ENCODE measurements around the gene LCE3D.
"Not testable (repeated sequence)": the region's sequence is repeated elsewhere in the genome, so short reads cannot be mapped to it uniquely, and the experiment has no call there.

Gene LCE3D

DNA sequence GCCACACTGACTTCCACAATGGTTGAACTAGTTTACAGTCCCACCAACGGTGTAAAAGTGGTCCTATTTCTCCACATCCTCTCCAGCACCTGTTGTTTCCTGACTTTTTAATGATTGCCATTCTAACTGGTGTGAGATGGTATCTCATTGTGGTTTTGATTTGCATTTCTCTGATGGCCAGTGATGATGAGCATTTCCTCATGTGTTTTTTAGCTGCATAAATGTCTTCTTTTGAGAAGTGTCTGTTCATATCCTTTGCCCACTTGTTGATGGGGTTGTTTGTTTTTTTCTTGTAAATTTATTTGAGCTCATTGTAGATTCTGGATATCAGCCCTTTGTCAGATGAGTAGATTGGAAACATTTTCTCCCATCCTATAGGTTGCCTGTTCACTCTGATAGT, 32.0 kb downstream of the LCE3D start:
- not testable (repeated sequence) for H3K4me3 Mint-ChIP-seq; H3K4me1 Mint-ChIP-seq (ENCODE audit: low read depth); H3K36me3 Mint-ChIP-seq (ENCODE audit: low read depth); H3K27ac Mint-ChIP-seq; DNase-seq; H3K9me3 Mint-ChIP-seq
- peaks cover 23% of the 10 kb centered on the region for H3K27me3 Mint-ChIP-seq

GRCh38 chr1:152546704-152547103, 33.6 kb downstream of the LCE3D start:
- no peaks in the 10 kb centered on the region for H3K36me3 Mint-ChIP-seq (ENCODE audit: low read depth)
- DNase-seq = no peak
- peaks cover 25% of the 10 kb centered on the region for H3K27me3 Mint-ChIP-seq
- H3K4me1 Mint-ChIP-seq (ENCODE audit: low read depth) = no peaks in the 10 kb centered on the region
- no peak overlapping the region for H3K4me3 Mint-ChIP-seq
- H3K27ac Mint-ChIP-seq = no peak overlapping the region
- H3K9me3 Mint-ChIP-seq = peaks cover 2% of the 10 kb centered on the region

GRCh38 chr1:152543820-152544219, 36.5 kb downstream of the LCE3D start:
- H3K27me3 Mint-ChIP-seq = peaks cover 41% of the 10 kb centered on the region
- no peak for DNase-seq
- no peak overlapping the region for H3K4me3 Mint-ChIP-seq

GRCh38 chr1:152539901-152540300, 40.4 kb downstream of the LCE3D start:
- H3K27ac Mint-ChIP-seq = no peak overlapping the region
- H3K4me1 Mint-ChIP-seq (ENCODE audit: low read depth) = no peaks in the 10 kb centered on the region
- H3K4me3 Mint-ChIP-seq = no peak overlapping the region
- no peaks in the 10 kb centered on the region for H3K9me3 Mint-ChIP-seq
- no peak for DNase-seq
- no peaks in the 10 kb centered on the region for H3K36me3 Mint-ChIP-seq (ENCODE audit: low read depth)
- peaks cover 57% of the 10 kb centered on the region for H3K27me3 Mint-ChIP-seq

More at GRCh38 chr1:152543820-152544219, 36.5 kb downstream of the LCE3D start:
- no peaks in the 10 kb centered on the region for H3K4me1 Mint-ChIP-seq (ENCODE audit: low read depth)
- H3K36me3 Mint-ChIP-seq (ENCODE audit: low read depth) = no peaks in the 10 kb centered on the region
- H3K9me3 Mint-ChIP-seq = peaks cover 2% of the 10 kb centered on the region
- H3K27ac Mint-ChIP-seq = no peak overlapping the region

DNA sequence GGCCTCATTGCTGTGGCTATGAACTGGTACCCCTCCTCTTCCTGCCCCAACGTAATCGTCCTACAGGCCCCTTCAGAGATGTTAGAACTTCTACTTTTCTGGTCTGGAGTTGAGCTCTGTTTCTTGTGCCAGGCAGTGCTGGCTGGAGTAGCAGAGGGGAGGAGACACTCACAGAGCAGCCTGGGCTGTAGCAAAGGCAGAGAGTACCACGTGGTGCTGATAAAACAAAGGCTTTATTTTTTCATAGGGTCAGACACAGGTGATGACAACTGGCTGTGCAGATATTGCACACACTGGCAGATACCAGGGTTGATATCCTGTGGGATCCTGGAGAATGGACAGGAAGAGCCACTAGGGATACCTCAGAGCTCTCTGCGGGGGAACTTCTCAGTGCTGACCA, 42.8 kb downstream of the LCE3D start:
- H3K4me3 Mint-ChIP-seq = no peak overlapping the region
- no peaks in the 10 kb centered on the region for H3K9me3 Mint-ChIP-seq
- H3K4me1 Mint-ChIP-seq (ENCODE audit: low read depth) = no peaks in the 10 kb centered on the region
- no peaks in the 10 kb centered on the region for H3K36me3 Mint-ChIP-seq (ENCODE audit: low read depth)
- DNase-seq = no peak
- H3K27me3 Mint-ChIP-seq = peaks cover 55% of the 10 kb centered on the region
- no peak overlapping the region for H3K27ac Mint-ChIP-seq

GRCh38 chr1:152535774-152536173, 44.5 kb downstream of the LCE3D start:
- H3K27me3 Mint-ChIP-seq = peaks cover 54% of the 10 kb centered on the region
- H3K36me3 Mint-ChIP-seq (ENCODE audit: low read depth) = no peaks in the 10 kb centered on the region
- H3K4me1 Mint-ChIP-seq (ENCODE audit: low read depth) = no peaks in the 10 kb centered on the region
- no peak for DNase-seq
- H3K4me3 Mint-ChIP-seq = no peak overlapping the region
- no peak overlapping the region for H3K27ac Mint-ChIP-seq
- H3K9me3 Mint-ChIP-seq = no peaks in the 10 kb centered on the region

- Mint-ChIP-seq H3K36me3 (ENCODE audit: low read depth) (no peaks in the 10 kb centered on the region), H3K27ac (no peak overlapping the region), H3K4me1 (ENCODE audit: low read depth) (no peaks in the 10 kb centered on the region), H3K27me3 (peaks cover 49% of the 10 kb centered on the region), H3K4me3 (no peak overlapping the region), H3K9me3 (no peaks in the 10 kb centered on the region)
- DNase-seq = no peak
Observed at GRCh38 chr1:152533327-152533938, 46.9 kb downstream of the LCE3D start.

Data from activated T-cell treated with anti-CD3 and anti-CD28 coated beads, Interleukin-2, amount 50 U/mL, for 24 hours (primary cell).